ENCODE results near the gene NUDT9. TPM values are rescaled to one million over a fixed set of nuclear protein-coding genes. Genes with fewer than 3 reads are reported as not detected.
"Not testable (repeated sequence)": the region's sequence is repeated elsewhere in the genome, so short reads cannot be mapped to it uniquely, and the experiment has no call there.

Gene NUDT9
- total RNA-seq, 2 donors from 2014 or later = 15.5 to 17.2 TPM

GRCh38 chr4:87387237-87387636, 35.1 kb upstream of the NUDT9 start:
- no peaks in the 10 kb centered on the region for H3K9me3 ChIP-seq
- no peaks in the 10 kb centered on the region for H3K36me3 ChIP-seq
- TF ChIP-seq, protein P1, sequence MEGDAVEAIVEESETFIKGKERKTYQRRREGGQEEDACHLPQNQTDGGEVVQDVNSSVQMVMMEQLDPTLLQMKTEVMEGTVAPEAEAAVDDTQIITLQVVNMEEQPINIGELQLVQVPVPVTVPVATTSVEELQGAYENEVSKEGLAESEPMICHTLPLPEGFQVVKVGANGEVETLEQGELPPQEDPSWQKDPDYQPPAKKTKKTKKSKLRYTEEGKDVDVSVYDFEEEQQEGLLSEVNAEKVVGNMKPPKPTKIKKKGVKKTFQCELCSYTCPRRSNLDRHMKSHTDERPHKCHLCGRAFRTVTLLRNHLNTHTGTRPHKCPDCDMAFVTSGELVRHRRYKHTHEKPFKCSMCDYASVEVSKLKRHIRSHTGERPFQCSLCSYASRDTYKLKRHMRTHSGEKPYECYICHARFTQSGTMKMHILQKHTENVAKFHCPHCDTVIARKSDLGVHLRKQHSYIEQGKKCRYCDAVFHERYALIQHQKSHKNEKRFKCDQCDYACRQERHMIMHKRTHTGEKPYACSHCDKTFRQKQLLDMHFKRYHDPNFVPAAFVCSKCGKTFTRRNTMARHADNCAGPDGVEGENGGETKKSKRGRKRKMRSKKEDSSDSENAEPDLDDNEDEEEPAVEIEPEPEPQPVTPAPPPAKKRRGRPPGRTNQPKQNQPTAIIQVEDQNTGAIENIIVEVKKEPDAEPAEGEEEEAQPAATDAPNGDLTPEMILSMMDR (IDR thresholded peaks at IDR 0.05) = no peak
- H3K4me3 ChIP-seq = no peak overlapping the region
- H3K27me3 ChIP-seq (replicated peaks; ENCODE audit: insufficient read depth) = no peaks in the 10 kb centered on the region
- no peak overlapping the region for H3K27ac ChIP-seq
- ATAC-seq (ENCODE audit: insufficient number of reproducible peaks, low FRiP score, low read depth) (no peak), DNase-seq (ENCODE audit: low spot score) (no peak)
- peaks cover 7 to 21% of the 10 kb centered on the region in 2 donors for H3K4me1 ChIP-seq (ENCODE audit: control insufficient read depth in 1 of 2, low read depth in 2 of 2)

DNA sequence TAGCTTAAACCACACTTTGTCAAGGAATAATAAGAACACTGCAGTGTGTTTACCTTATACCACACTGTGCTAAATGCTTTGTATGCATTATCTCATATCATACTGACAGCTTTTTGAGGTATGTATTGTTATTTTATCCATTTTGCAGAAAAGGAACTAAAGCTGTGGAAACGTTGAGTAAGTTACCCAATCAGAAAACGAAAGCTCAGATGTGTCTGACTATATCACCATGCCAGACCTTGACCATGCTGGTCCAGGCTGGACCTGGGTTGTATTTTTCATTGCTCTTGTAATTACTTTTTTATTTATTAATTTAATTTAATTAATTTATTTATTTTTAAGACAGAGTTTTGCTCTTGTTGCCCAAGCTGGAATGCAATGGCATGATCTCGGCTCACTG, 33.5 kb upstream of the NUDT9 start:
- Histone ChIP-seq H3K4me1 (ENCODE audit: control insufficient read depth in 1 of 2, low read depth in 2 of 2) (peaks cover 7 to 18% of the 10 kb centered on the region in 2 donors), H3K4me3 (peak overlapping the region; percentile 86), H3K36me3 (no peaks in the 10 kb centered on the region), H3K27me3 (replicated peaks; ENCODE audit: insufficient read depth) (no peaks in the 10 kb centered on the region), H3K9me3 (no peaks in the 10 kb centered on the region), H3K27ac (no peak overlapping the region)
- DNase-seq (ENCODE audit: low spot score) (no peak), ATAC-seq (ENCODE audit: insufficient number of reproducible peaks, low FRiP score, low read depth) (no peak)
- TF ChIP-seq, protein P1 (IDR thresholded peaks at IDR 0.05) = no peak

- peak overlapping the region; percentile 86 for H3K4me3 ChIP-seq
- not testable (repeated sequence) for ATAC-seq (ENCODE audit: insufficient number of reproducible peaks, low FRiP score, low read depth); H3K9me3 ChIP-seq; H3K36me3 ChIP-seq; DNase-seq (ENCODE audit: low spot score); H3K27me3 ChIP-seq (replicated peaks; ENCODE audit: insufficient read depth)
- H3K27ac ChIP-seq = peak overlapping the region; percentile 29 to 85
- H3K4me1 ChIP-seq (ENCODE audit: control insufficient read depth in 1 of 2, low read depth in 2 of 2) = peaks cover 7 to 18% of the 10 kb centered on the region in 2 donors
Observed at GRCh38 chr4:87390055-87390454, 32.3 kb upstream of the NUDT9 start.

DNA sequence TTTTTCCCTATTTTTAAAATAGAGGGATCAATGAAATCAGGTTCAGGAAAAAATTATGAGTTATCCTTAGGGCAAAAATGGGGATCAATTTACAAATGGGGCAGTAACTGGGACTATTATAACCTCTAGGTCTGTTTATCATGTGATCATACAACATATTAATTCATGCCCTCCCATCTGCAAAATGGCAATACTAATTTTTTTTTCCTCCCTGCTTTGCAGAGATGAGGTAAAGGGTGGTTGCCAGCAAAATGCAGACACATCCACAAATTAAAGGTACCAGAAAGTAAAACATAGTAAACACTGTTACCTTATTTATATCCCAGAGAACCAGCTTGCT, 31.9 kb upstream of the NUDT9 start:
- H3K36me3 ChIP-seq = no peaks in the 10 kb centered on the region
- TF ChIP-seq, protein P1 (IDR thresholded peaks at IDR 0.05) = no peak
- no peak for DNase-seq (ENCODE audit: low spot score)
- H3K9me3 ChIP-seq = no peaks in the 10 kb centered on the region
- peak overlapping the region; percentile 86 for H3K4me3 ChIP-seq
- H3K27ac ChIP-seq = peak overlapping the region; percentile 85
- no peak for ATAC-seq (ENCODE audit: insufficient number of reproducible peaks, low FRiP score, low read depth)
- peaks cover 7 to 18% of the 10 kb centered on the region in 2 donors for H3K4me1 ChIP-seq (ENCODE audit: control insufficient read depth in 1 of 2, low read depth in 2 of 2)
- no peaks in the 10 kb centered on the region for H3K27me3 ChIP-seq (replicated peaks; ENCODE audit: insufficient read depth)

GRCh38 chr4:87390891-87391575, 31.3 kb upstream of the NUDT9 start, which contains the start of gene HSD17B11:
TSS of gene HSD17B11 (minus strand) at chr4:87391188. CDS start at chr4:87391070, 118 bp downstream.
- H3K27me3 ChIP-seq (replicated peaks; ENCODE audit: insufficient read depth) = no peaks in the 10 kb centered on the region
- no peaks in the 10 kb centered on the region for H3K9me3 ChIP-seq
- TF ChIP-seq, protein P1 (IDR thresholded peaks at IDR 0.05) = no peak

More at GRCh38 chr4:87390891-87391575, 31.3 kb upstream of the NUDT9 start, which contains the start of gene HSD17B11:
- Histone ChIP-seq H3K4me1 (ENCODE audit: control insufficient read depth in 1 of 2, low read depth in 2 of 2) (peaks cover 7 to 18% of the 10 kb centered on the region in 2 donors), H3K4me3 (peak within 1 kb of the TSS; percentile 86), H3K36me3 (no peaks in the 10 kb centered on the region), H3K27ac (peak within 1 kb of the TSS; percentile 85)
- DNase-seq (ENCODE audit: low spot score) (peak; percentile 64), ATAC-seq (ENCODE audit: insufficient number of reproducible peaks, low FRiP score, low read depth) (peak; percentile 99)
